Tibial nerve (tissue), 4 donors: Measurements from ENCODE around the gene MEAF6.
"Not testable (repeated sequence)": the region's sequence is repeated elsewhere in the genome, so short reads cannot be mapped to it uniquely, and the experiment has no call there.

Source experiments
- EP300 ChIP-seq, 2 donors: sonication (generic); formaldehyde crosslinking; IDR thresholded peaks; one replicate each; pipeline ENCODE4 v1.6.1; 2017; ENCODE audit warnings: antibody characterized with exemption in 2 of 2, mild to moderate bottlenecking in 1 of 2
- POLR2A ChIP-seq, 2 donors: fragments of 450-650 bp; IDR thresholded peaks; one replicate each; pipeline ENCODE4 v1.6.1; 2017; ENCODE audit warnings: antibody characterized with exemption in 2 of 2, mild to moderate bottlenecking in 2 of 2, moderate library complexity in 2 of 2
- TF ChIP-seq, protein P1 (sequence below), 5 experiments: fragments of 200-600 bp in 3 of 5; fragments of 450-650 bp in 2 of 5; sonication (generic) in 3 of 5; IDR thresholded peaks; one replicate each; pipeline ENCODE4 v1.5.1; 2016 to 2019; ENCODE audit warnings: antibody characterized with exemption in 5 of 5, mild to moderate bottlenecking in 3 of 5, moderate library complexity in 2 of 5

DNA sequence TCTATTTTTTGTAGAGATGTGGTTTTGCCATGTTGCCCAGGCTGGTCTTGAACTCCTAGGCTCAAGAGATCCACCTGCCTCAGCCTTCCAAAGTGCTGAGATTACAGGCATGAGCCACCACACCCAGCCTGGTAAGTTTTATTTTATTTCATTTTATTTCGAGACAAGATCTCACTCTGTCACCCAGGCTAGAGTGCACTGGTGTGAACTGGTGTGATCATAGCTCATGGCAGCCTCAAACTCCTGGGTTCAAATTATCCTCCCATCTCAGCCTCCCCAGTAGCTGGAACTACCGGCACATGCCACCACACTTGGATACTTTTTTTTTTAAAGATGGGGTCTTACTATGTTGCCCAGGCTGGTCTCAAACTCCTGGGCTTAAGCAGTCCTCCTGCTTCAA lies 11.8 kb downstream of the MEAF6 start:
- TF ChIP-seq POLR2A, EP300 (IDR thresholded peaks at IDR 0.05): not testable (repeated sequence)
- TF ChIP-seq, protein P1, sequence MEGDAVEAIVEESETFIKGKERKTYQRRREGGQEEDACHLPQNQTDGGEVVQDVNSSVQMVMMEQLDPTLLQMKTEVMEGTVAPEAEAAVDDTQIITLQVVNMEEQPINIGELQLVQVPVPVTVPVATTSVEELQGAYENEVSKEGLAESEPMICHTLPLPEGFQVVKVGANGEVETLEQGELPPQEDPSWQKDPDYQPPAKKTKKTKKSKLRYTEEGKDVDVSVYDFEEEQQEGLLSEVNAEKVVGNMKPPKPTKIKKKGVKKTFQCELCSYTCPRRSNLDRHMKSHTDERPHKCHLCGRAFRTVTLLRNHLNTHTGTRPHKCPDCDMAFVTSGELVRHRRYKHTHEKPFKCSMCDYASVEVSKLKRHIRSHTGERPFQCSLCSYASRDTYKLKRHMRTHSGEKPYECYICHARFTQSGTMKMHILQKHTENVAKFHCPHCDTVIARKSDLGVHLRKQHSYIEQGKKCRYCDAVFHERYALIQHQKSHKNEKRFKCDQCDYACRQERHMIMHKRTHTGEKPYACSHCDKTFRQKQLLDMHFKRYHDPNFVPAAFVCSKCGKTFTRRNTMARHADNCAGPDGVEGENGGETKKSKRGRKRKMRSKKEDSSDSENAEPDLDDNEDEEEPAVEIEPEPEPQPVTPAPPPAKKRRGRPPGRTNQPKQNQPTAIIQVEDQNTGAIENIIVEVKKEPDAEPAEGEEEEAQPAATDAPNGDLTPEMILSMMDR (IDR thresholded peaks at IDR 0.05), result not testable (repeated sequence)
